Measurements from ENCODE around the gene RPL7A.

DNA sequence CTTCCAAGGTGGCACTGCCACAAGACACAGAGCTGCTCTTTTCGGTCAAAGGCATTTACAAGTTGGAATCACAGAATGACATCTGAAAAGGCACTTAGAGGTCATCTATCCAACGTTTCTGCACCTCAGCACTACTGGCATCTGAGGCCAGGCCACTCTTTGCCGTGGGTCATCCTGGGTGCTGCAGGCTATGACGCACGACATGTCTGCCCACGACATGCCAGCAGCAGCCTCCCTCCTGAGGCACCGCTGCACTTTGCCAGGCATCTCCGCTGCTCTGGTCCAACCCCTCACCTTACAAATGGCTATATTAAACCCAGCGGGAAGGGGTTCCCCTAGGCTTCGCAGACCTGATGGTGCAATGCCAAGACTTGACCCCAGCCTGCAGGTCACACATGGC is 19.8 kb downstream of the RPL7A start:
- TF ChIP-seq CTCF (IDR thresholded peaks at IDR 0.05), result no peak
- no peak for TF ChIP-seq POLR2A (IDR thresholded peaks at IDR 0.05)
